Sciatic nerve (tissue), 1 donor: ENCODE measurements around the gene NANOGP8. TPM values are rescaled to one million over a fixed set of nuclear protein-coding genes. Genes with fewer than 3 reads are reported as not detected.

Experiments
- total RNA-seq: library from RNA; stranded (reverse); fragmentation: NEBNext Ultra II Directional; extraction: Animal tissue kit (Norgen Biotek cat#: 25700); gene quantifications from one replicate; pipeline ENCODE4 v1.2.1, GENCODE V29; 2021
- donor health status: DM: no; HTN: no; CAD: no.

NANOGP8 gene
- total RNA-seq, 1 donor from 2014 or later, result 0.98 TPM

Other genes starting within 250 kb of the NANOGP8 start
- 32.9 TPM for gene AQR, start 115.6 kb downstream of the NANOGP8 start, total RNA-seq
- 31.7 TPM for gene ZNF770, start 97.0 kb downstream of the NANOGP8 start, total RNA-seq